Kidney epithelial cell (primary cell): ENCODE measurements around the gene INIP. TPM values are rescaled to one million over a fixed set of nuclear protein-coding genes. Genes with fewer than 3 reads are reported as not detected.

ENCODE experiments used
- DNase-seq: peaks from one replicate; pipeline ENCODE4 v3.0.0-alpha.2; 2010; ENCODE audit warnings: low read depth
- H3K27me3 ChIP-seq: 2 replicates; pipeline ENCODE4 v1.6.0; 2011; ENCODE audit warnings: low read length; ENCODE audit not compliant: control insufficient read depth, insufficient read depth
- H3K36me3 ChIP-seq: 2 replicates; pipeline ENCODE4 v1.5.1; 2011; ENCODE audit warnings: low read length; ENCODE audit not compliant: control insufficient read depth, insufficient read depth
- H3K4me3 ChIP-seq: 2 replicates; pipeline ENCODE4 v1.5.1; 2011; ENCODE audit warnings: low read depth, mild to moderate bottlenecking, control low read depth, low read length
- total RNA-seq: library from RNA; depleted of rRNA; stranded (reverse); fragments of >200 nt; gene quantifications from 2 replicates; pipeline ENCODE4 v1.2.3, GENCODE V29; 2015
- TF ChIP-seq, protein P1 (sequence below): IDR thresholded peaks from 2 replicates; pipeline ENCODE4 v1.5.1; 2011; ENCODE audit warnings: mild to moderate bottlenecking, moderate library complexity, low read length, control low read depth, inconsistent platforms; ENCODE audit not compliant: insufficient read depth, poor library complexity, severe bottlenecking

Gene INIP
- total RNA-seq, 1 donor from 2014 or later, result 24.5 TPM

DNA sequence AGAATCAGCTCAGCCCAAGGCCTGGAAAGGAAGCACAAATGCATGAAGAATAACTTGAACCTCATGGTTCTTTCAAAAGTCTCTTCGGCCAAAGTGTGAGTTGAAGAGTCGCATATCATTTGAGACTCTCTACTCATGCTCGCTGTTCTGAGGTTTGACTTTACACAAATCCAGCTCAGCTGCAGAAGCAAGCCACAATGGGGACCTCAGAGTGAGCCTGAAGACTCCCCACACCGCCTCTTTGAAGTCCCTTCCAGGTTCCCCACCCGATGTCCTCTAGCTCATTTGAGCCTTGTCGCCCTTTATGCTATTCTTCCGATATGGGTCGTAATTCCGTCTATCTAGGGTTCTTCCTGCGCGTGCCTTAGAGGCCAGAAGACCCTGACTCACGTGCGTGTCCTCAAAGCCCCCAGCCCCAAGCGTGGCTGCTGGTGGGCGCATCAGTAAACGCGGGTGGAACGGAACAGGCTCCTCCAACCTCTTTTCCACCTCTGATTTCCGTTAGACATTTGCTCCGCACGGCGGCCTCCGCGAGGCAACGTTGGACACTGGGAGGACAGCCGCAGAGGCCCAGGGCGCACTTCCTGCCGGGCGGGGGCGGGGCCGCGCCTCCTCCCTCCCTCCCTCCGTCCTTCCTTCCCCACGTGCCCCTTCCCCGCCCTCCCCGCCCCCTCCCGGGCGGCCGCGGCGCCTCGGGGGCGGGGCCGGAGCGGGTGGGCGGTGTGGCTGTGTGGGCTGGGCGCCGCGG lies 32.3 kb upstream of the INIP start, which contains the start of gene SNX30:
Gene SNX30 (plus strand): TSS at position 745 of the 748 bp plus-strand sequence. CDS start 242 bp downstream, outside the sequence.
- H3K36me3 ChIP-seq, result no peaks in the 10 kb centered on the region
- TF ChIP-seq, protein P1, sequence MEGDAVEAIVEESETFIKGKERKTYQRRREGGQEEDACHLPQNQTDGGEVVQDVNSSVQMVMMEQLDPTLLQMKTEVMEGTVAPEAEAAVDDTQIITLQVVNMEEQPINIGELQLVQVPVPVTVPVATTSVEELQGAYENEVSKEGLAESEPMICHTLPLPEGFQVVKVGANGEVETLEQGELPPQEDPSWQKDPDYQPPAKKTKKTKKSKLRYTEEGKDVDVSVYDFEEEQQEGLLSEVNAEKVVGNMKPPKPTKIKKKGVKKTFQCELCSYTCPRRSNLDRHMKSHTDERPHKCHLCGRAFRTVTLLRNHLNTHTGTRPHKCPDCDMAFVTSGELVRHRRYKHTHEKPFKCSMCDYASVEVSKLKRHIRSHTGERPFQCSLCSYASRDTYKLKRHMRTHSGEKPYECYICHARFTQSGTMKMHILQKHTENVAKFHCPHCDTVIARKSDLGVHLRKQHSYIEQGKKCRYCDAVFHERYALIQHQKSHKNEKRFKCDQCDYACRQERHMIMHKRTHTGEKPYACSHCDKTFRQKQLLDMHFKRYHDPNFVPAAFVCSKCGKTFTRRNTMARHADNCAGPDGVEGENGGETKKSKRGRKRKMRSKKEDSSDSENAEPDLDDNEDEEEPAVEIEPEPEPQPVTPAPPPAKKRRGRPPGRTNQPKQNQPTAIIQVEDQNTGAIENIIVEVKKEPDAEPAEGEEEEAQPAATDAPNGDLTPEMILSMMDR, result no peak
- DNase-seq, result no peak
- H3K27me3 ChIP-seq, result no peaks in the 10 kb centered on the region
- peak within 1 kb of the TSS; percentile 77 for H3K4me3 ChIP-seq

DNA sequence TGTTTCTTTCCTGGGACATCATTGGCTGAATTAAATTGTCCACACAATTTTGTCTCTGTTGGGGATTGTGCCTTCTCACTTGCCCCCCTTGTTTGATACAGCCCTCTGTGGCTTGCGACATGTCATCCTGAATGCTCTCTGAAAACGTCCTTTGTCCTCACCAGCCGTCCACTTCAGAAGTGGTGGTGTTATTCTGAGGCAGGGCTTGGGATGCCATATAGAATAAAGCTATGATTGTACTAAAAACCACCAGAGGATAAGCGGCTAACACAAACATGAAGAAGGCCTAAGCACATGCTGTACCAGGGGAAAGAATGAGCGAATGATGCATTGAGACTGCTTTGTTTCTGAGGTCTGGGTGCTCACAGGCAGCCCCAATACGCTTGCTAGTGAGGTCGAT lies 29.2 kb upstream of the INIP start:
- H3K36me3 ChIP-seq, result no peaks in the 10 kb centered on the region
- H3K4me3 ChIP-seq, result no peak overlapping the region
- TF ChIP-seq, protein P1, result no peak
- no peak for DNase-seq
- H3K27me3 ChIP-seq, result no peaks in the 10 kb centered on the region

DNA sequence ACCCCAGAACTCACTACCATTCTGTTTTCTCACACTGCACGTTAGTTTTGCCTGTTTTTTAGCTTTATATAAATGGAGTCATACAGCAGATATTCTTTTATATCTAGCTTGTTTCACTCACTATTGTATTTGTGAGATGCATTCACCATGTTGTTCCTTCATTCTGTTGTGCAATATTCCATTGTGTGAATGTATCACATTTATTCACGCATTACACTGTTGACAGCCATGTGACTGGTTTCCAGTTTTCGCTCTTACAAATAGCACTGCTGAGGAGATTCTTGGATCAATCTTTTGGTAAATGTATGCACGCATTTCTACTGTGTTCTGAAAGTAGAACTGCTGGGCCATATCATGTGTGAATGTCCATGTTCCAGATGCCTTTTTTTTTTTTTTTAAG lies 26.3 kb upstream of the INIP start:
- Histone ChIP-seq H3K4me3 (no peak overlapping the region), H3K27me3 (no peaks in the 10 kb centered on the region), H3K36me3 (no peaks in the 10 kb centered on the region)
- DNase-seq, result no peak
- TF ChIP-seq, protein P1, result no peak

DNA sequence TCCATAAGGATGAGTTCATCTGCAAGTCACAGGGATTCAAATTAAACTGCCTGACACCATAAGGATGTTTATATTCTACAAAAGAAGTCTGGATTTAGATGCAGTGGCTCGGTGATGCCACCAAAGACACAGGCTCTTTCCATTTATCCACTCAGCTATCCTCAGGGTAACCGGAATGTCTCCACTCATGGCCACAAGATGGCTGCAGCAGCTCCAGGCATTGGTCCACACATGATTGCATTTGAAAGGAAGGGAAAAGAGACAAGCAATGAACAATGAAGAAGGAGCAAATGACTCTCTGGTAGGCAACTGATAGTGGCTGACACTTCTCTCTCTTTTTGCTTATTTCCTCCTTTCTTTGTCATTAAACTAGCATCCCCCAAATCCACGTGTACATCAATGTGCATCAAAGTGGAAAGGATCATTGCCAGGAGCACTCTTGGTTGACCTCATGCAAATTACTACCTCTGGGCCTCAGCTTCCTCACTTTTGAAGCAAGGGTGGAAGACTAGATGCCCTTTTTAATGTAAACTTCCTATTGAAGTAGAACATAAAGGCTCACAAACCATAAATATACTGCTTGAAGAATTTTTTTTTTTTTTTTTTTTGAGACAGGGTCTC lies 25.4 kb upstream of the INIP start:
- Histone ChIP-seq H3K4me3 (no peak overlapping the region), H3K36me3 (no peaks in the 10 kb centered on the region), H3K27me3 (no peaks in the 10 kb centered on the region)
- TF ChIP-seq, protein P1, result no peak
- DNase-seq, result no peak

DNA sequence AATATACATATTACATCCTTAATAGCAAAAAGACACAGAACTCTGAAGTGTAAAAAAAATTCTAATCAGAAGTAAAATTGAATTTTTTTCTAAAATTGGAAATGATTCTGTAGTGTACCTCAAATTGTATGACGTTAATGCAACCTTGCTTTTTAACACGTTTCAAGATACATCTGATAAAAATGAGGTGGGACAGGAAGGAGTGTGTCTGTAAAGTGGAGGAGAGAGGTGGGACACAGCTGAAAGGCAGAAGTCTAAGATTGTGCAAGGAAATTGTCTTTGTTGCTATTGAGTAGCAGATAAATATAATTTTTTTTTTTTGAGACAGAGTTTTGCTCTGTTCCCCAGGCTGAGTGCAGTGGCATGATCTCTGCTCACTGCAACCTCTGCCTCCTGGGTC lies 17.0 kb upstream of the INIP start:
- no peak for DNase-seq
- TF ChIP-seq, protein P1, result no peak
- H3K27me3 ChIP-seq, result no peaks in the 10 kb centered on the region
- H3K36me3 ChIP-seq, result no peaks in the 10 kb centered on the region
- H3K4me3 ChIP-seq, result no peak overlapping the region
